WERI-Rb-1 (cell line): ENCODE measurements around the gene MIF.

ENCODE experiments used
- DNase-seq: peaks from one replicate; pipeline ENCODE4 v3.0.0-alpha.2; 2020
- H3K27ac ChIP-seq: fragments of 250-450 bp; sonication (Bioruptor Pico); 2 replicates; pipeline ENCODE4 v1.5.1; 2020; ENCODE audit warnings: mild to moderate bottlenecking, moderate library complexity
- H3K27me3 ChIP-seq: fragments of 250-450 bp; sonication (Bioruptor Pico); 2 replicates; pipeline ENCODE4 v1.5.1; 2021; ENCODE audit warnings: mild to moderate bottlenecking, low read depth, moderate library complexity; ENCODE audit not compliant: insufficient read depth, severe bottlenecking
- H3K36me3 ChIP-seq: fragments of 250-450 bp; sonication (Bioruptor Pico); 2 replicates; pipeline ENCODE4 v1.5.1; 2020; ENCODE audit warnings: mild to moderate bottlenecking, moderate library complexity
- H3K4me3 ChIP-seq: 2 replicates; pipeline ENCODE4 v1.5.1; 2011; ENCODE audit warnings: low read depth, mild to moderate bottlenecking, control low read depth, low read length
- H3K9me3 ChIP-seq: fragments of 250-450 bp; sonication (Bioruptor Pico); 2 replicates; pipeline ENCODE4 v1.5.1; 2021; ENCODE audit warnings: mild to moderate bottlenecking, moderate library complexity; ENCODE audit not compliant: severe bottlenecking
- TF ChIP-seq, protein P1 (sequence below): IDR thresholded peaks from 2 replicates; pipeline ENCODE4 v1.5.1; 2011; ENCODE audit warnings: low read depth, mild to moderate bottlenecking, control low read depth, inconsistent platforms, low read length

MIF gene

DNA sequence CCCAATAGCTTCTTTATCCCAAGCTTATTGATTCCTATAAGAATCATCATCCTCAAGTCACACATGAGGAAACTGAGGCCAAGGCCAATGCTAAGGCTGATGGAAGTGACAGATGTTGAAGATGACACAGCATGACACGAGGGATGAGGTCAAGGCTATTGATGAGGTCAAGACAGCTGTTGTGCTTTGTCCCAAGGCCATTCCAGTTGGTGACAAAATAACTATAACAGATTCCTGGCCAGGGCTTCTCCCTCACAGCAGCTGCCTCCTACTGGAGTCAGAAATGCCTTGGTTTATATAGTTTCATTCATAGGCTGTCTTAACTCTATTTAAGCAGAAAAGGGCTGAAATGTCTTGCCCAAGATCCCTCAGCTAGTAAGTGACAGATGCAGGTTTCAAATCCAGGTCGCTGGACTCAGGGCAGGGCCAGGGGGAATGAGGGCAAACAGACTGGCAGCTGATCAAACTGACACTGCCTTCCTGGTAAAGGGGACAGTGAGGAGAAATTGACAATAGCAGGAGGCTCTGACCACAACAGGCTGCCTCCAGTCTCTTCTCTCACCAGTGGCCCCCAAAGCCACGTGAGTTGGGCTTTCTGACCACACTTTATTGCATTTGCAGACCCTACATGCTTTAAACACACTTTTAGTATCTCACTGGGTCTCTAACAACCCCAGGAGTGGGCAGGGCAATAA, 16.5 kb downstream of the MIF start:
- Histone ChIP-seq H3K36me3 (no peaks in the 10 kb centered on the region; the same call in 1 of the 2 replicates), H3K9me3 (no peaks in the 10 kb centered on the region), H3K4me3 (no peak overlapping the region), H3K27ac (no peak overlapping the region), H3K27me3 (no peaks in the 10 kb centered on the region)
- DNase-seq, result no peak
- TF ChIP-seq, protein P1, sequence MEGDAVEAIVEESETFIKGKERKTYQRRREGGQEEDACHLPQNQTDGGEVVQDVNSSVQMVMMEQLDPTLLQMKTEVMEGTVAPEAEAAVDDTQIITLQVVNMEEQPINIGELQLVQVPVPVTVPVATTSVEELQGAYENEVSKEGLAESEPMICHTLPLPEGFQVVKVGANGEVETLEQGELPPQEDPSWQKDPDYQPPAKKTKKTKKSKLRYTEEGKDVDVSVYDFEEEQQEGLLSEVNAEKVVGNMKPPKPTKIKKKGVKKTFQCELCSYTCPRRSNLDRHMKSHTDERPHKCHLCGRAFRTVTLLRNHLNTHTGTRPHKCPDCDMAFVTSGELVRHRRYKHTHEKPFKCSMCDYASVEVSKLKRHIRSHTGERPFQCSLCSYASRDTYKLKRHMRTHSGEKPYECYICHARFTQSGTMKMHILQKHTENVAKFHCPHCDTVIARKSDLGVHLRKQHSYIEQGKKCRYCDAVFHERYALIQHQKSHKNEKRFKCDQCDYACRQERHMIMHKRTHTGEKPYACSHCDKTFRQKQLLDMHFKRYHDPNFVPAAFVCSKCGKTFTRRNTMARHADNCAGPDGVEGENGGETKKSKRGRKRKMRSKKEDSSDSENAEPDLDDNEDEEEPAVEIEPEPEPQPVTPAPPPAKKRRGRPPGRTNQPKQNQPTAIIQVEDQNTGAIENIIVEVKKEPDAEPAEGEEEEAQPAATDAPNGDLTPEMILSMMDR, result no peak

DNA sequence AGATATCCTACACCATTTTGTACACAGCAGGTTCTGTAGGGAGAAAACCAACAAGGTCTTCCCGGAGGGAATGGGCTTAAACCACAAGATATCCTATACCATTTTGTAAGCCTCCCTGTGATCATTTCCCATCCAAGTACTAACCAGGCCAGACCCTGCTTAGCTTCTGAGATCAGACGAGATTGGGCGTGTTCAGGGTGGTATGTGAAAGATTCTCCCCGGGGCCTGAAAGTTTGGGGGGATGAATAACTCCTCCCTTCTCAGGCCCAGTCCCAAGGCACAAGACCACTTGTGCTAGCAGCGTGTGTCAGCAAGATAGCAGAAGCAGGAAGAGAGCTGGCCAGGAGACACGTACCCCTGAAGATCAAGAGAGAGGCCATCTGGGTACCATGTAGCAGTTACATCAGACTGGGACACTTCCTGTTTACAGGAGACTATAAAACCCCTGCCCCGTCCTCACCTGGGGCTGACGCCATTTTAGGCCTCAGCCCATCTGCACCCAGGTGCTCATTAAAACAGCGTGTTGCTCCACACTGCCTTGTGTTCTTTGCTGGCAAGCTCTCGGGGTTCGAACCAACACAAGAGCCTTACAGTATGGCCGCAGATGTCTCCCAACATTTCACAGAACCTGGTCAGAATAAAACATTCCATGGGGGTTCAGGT, 17.3 kb downstream of the MIF start:
- TF ChIP-seq, protein P1, result no peak
- no peaks in the 10 kb centered on the region; the same call in 1 of the 2 replicates for H3K36me3 ChIP-seq
- H3K27ac ChIP-seq, result no peak overlapping the region
- H3K27me3 ChIP-seq, result no peaks in the 10 kb centered on the region
- DNase-seq, result no peak
- no peak overlapping the region for H3K4me3 ChIP-seq
- no peaks in the 10 kb centered on the region for H3K9me3 ChIP-seq

DNA sequence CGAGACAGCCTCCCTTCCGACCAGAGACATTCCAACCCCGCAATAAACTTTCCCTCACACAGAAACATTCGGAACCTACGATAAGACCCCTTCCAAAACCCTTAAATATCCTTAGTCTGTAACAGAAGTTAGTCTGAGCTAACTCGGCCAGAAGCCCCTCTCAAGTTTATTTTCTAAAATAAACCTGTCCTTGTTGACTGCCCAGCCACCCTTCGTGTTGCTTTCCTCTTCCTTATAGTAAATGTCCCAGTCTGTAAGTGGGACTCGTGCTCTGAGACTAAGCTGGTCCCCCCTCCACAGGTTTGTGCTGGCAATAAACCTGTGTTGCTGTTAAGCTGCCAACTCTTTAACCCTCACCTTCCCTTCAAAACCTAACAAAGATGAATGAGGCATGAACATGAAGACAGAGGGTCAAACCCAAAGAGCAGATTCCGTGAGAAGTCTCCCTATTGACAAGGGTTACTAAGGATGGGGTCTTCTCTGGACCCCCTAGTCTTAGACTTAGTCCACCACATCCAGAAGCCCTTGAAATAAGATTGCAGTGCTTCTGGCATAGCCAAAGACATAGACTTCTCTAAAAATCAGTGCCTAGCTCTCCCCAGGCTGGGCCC, 18.2 kb downstream of the MIF start:
- Histone ChIP-seq H3K4me3 (no peak overlapping the region), H3K9me3 (no peaks in the 10 kb centered on the region), H3K27ac (no peak overlapping the region), H3K36me3 (no peaks in the 10 kb centered on the region; the same call in 1 of the 2 replicates), H3K27me3 (no peaks in the 10 kb centered on the region)
- DNase-seq, result no peak
- TF ChIP-seq, protein P1, result no peak

DNA sequence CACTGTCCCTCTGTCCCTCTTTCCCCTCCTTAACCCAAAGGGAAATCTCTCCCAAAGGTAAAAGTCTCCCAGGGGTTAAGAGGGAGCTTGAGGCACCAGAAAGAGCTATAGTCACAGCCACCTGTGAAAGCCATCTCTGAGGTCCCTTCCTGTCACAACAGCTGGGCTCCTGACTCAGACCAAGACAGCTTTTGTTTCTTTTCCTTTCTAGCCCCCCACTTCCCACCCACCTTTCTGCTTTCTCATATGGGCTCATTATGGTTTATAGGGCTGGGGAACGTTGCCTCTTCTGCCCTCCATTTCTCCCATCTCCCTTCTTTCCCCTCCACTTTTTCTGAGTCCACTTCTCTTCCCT, 19.1 kb downstream of the MIF start:
- H3K36me3 ChIP-seq, result peaks cover 2% of the 10 kb centered on the region
- no peak for DNase-seq
- TF ChIP-seq, protein P1, result no peak
- H3K27me3 ChIP-seq, result no peaks in the 10 kb centered on the region
- peak overlapping the region; percentile 98 for H3K27ac ChIP-seq
- peak overlapping the region; percentile 68 for H3K4me3 ChIP-seq
- no peaks in the 10 kb centered on the region for H3K9me3 ChIP-seq

DNA sequence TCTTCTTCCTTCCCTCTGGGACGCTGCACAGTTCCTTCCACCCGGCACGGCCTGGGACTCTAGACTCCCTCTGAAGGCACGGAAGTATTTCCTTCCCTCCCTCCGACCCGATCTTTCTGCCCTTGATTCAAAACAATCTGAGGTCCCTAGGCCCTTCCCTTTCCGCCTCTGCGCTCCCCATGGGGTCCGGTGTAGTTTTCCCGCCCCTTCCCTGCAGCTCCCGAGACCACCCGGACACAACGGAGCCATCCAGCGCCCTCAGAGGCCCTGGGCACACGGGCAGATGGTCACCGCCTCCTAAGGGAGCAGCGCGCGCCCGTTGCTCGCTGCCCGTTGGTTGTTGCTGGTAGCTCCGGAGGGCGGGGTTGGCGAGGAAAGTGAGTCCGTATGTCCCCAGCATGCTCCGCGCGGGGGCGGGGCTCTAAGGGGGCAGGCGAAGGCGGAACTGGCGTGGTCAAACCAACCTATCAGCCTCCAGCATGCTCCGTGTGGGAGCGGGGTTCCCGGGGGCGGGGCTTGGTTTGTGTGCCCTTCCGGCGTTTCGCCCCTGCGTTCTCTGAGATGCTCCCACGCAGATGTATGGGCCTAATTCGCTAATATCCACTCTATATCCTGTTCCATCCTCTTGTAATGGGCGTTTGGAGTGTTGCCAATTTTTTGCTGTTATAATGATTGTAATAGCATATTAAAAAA, 19.6 kb downstream of the MIF start:
- TF ChIP-seq, protein P1, result no peak
- H3K36me3 ChIP-seq, result peaks cover 2% of the 10 kb centered on the region
- no peaks in the 10 kb centered on the region for H3K27me3 ChIP-seq
- DNase-seq, result peak; percentile 100
- peak overlapping the region; percentile 68 for H3K4me3 ChIP-seq
- H3K27ac ChIP-seq, result peak overlapping the region; percentile 98
- no peaks in the 10 kb centered on the region for H3K9me3 ChIP-seq
